Natural killer cell (primary cell): ENCODE data around the gene LRRC52. TPM values are rescaled to one million over a fixed set of nuclear protein-coding genes. Genes with fewer than 3 reads are reported as not detected.

ENCODE experiments used
- ATAC-seq, 3 donors: fragments of 150-1000 bp in 2 of 3; fragments of 200-7000 bp in 1 of 3; cut with Tn5 transposase; 1 replicate in 1 of 3; 2 replicates in 2 of 3; pipeline ENCODE4 v1.10.0; 2021; ENCODE audit warnings: mild to moderate bottlenecking in 2 of 3, moderate library complexity in 2 of 3
- DNase-seq, 2 donors: peaks; one replicate each; pipeline versions ENCODE4 v3.0.0 to v3.0.0-alpha.2; 2013 to 2021; ENCODE audit warnings: mixed read lengths in 1 of 2
- H3K27ac ChIP-seq: one replicate; pipeline ENCODE4 v1.5.1; 2013; ENCODE audit warnings: mild to moderate bottlenecking, low read length
- H3K27me3 ChIP-seq: one replicate; pipeline ENCODE4 v1.6.1; 2013; ENCODE audit warnings: low read length; ENCODE audit not compliant: control insufficient read depth, insufficient read depth
- H3K36me3 ChIP-seq: one replicate; pipeline ENCODE4 v1.6.1; 2013; ENCODE audit warnings: low read length; ENCODE audit not compliant: control insufficient read depth, insufficient read depth
- H3K4me1 ChIP-seq: one replicate; pipeline ENCODE4 v1.6.1; 2013; ENCODE audit warnings: low read length; ENCODE audit not compliant: control insufficient read depth, insufficient read depth
- H3K4me3 ChIP-seq: one replicate; pipeline ENCODE4 v1.5.1; 2013; ENCODE audit warnings: low read length
- H3K9me3 ChIP-seq: one replicate; pipeline ENCODE4 v1.6.1; 2013; ENCODE audit warnings: low read length; ENCODE audit not compliant: control insufficient read depth, insufficient read depth
- H3K27ac Mint-ChIP-seq, 2 donors: one replicate each; pipeline ENCODE4 v1.8.0; 2022; ENCODE audit warnings: mild to moderate bottlenecking in 2 of 2, mixed read lengths in 2 of 2, moderate library complexity in 1 of 2
- H3K27me3 Mint-ChIP-seq, 2 donors: one replicate each; pipeline ENCODE4 v1.8.0; 2022; ENCODE audit warnings: low read depth in 2 of 2, mixed read lengths in 2 of 2
- H3K36me3 Mint-ChIP-seq: one replicate; pipeline ENCODE4 v1.8.0; 2022; ENCODE audit warnings: mixed read lengths
- H3K4me1 Mint-ChIP-seq, 2 donors: one replicate each; pipeline ENCODE4 v1.8.0; 2022; ENCODE audit warnings: mixed read lengths in 2 of 2
- H3K4me3 Mint-ChIP-seq: one replicate; pipeline ENCODE4 v1.8.0; 2022; ENCODE audit warnings: mild to moderate bottlenecking, moderate library complexity, mixed read lengths
- H3K9me3 Mint-ChIP-seq, 2 donors: one replicate each; pipeline ENCODE4 v1.8.0; 2022; ENCODE audit warnings: mixed read lengths in 2 of 2
- CTCF ChIP-seq: fragments of 200-600 bp; IDR thresholded peaks from one replicate; pipeline ENCODE4 v1.8.0; 2022; ENCODE audit warnings: antibody characterized with exemption
- WGBS: methylation state at CpG from one replicate; pipeline ENCODE4 v1.1.7; 2013; ENCODE audit warnings: missing lambda C conversion rate; ENCODE audit not compliant: insufficient coverage; 5-methylcytosine and 5-hydroxymethylcytosine counted together
- intact Hi-C: fragments of 100-400 bp; cut with micrococcal nuclease; formaldehyde crosslinking; loops from one replicate; pipeline ENCODE4 v1.14.2; 2022
- total RNA-seq, 4 donors: library from RNA; stranded (reverse); fragments of 120-200 nt in 1 of 4; gene quantifications; one replicate each; pipeline versions ENCODE4 v1.2.3 to v1.2.4, GENCODE V29; 2013 to 2022

The LRRC52 gene
- total RNA-seq, 3 donors from 2014 or later (not counting 1 experiment from before 2014, with no cell fraction given): not detected

DNA sequence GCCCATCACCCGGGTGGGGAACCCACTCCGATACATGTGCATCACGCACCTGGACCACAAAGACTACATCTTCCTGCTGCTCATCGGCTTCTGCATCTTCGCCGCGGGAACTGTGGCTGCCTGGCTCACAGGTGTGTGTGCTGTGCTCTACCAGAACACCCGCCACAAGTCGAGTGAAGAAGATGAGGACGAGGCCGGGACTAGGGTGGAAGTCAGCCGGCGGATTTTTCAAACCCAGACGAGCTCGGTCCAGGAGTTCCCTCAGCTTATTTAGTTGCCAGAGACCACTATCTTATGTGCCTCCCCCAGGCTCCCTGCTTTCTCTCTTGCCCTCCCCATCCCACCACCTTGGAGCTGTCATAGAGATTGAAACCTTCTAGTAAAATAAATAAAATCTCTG, 19.8 kb downstream of the LRRC52 start:
- no peak for TF ChIP-seq CTCF
- Mint-ChIP-seq H3K4me3 (no peak overlapping the region), H3K4me1 (no peaks in the 10 kb centered on the region), H3K36me3 (no peaks in the 10 kb centered on the region), H3K27ac (no peak overlapping the region), H3K27me3 (peaks cover 28 to 57% of the 10 kb centered on the region in 2 donors), H3K9me3 (no peaks in the 10 kb centered on the region)
- no peaks in the 10 kb centered on the region for H3K9me3 ChIP-seq
- no peaks in the 10 kb centered on the region for H3K4me1 ChIP-seq
- H3K36me3 ChIP-seq: no peaks in the 10 kb centered on the region
- no peaks in the 10 kb centered on the region for H3K27me3 ChIP-seq
- intact Hi-C loops: no loop called here
- H3K4me3 ChIP-seq: no peak overlapping the region
- no peak overlapping the region for H3K27ac ChIP-seq
- WGBS: 88% methylated on average over 15 of the region's 15 CpGs
- ATAC-seq (no peak), DNase-seq (no peak)

DNA sequence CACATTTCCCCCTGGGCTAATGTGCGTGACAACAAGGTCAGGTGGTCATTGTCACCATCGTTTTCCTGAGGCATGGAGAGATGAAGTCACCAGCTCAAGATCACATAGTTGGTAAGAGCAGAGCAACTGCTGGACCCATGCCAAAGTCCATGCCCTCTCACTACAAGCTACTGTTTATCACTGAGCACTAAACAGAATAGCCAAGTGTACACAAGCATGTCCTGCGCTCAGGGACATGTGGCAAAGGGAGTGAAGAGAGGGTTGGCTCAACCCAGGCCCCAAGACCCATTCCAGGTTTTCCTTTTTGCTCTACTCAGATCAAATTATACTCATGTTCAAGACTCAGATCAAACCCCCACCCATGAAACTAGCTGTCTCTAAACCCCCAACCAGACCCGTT, 20.8 kb downstream of the LRRC52 start:
- Histone ChIP-seq H3K4me1 (no peaks in the 10 kb centered on the region), H3K9me3 (no peaks in the 10 kb centered on the region), H3K4me3 (no peak overlapping the region), H3K27me3 (no peaks in the 10 kb centered on the region), H3K27ac (no peak overlapping the region), H3K36me3 (no peaks in the 10 kb centered on the region)
- Mint-ChIP-seq H3K9me3 (no peaks in the 10 kb centered on the region), H3K36me3 (no peaks in the 10 kb centered on the region), H3K27me3 (peaks cover 29 to 58% of the 10 kb centered on the region in 2 donors), H3K4me1 (no peaks in the 10 kb centered on the region), H3K27ac (no peak overlapping the region), H3K4me3 (no peak overlapping the region)
- DNase-seq (no peak), ATAC-seq (no peak)
- intact Hi-C loops: no loop called here
- no peak for TF ChIP-seq CTCF
- WGBS: 74% methylated on average over 4 of the region's 4 CpGs

- Histone ChIP-seq H3K9me3 (no peaks in the 10 kb centered on the region), H3K36me3 (no peaks in the 10 kb centered on the region), H3K4me3 (no peak overlapping the region), H3K27me3 (no peaks in the 10 kb centered on the region), H3K4me1 (no peaks in the 10 kb centered on the region), H3K27ac (no peak overlapping the region)
- WGBS: 80% methylated on average over 4 of the region's 4 CpGs
- TF ChIP-seq CTCF: no peak
- intact Hi-C loops: no loop called here
- H3K27me3 Mint-ChIP-seq: peaks cover 32 to 45% of the 10 kb centered on the region in 2 donors
- H3K9me3 Mint-ChIP-seq: no peaks in the 10 kb centered on the region
- H3K4me1 Mint-ChIP-seq: no peaks in the 10 kb centered on the region
- no peaks in the 10 kb centered on the region for H3K36me3 Mint-ChIP-seq
- no peak overlapping the region for H3K4me3 Mint-ChIP-seq
- DNase-seq: no peak
- no peak for ATAC-seq
- H3K27ac Mint-ChIP-seq: no peak overlapping the region
Measured at GRCh38 chr1:165565751-165566490, 22.1 kb downstream of the LRRC52 start.

- Histone ChIP-seq H3K27ac (no peak overlapping the region), H3K4me1 (no peaks in the 10 kb centered on the region), H3K9me3 (no peaks in the 10 kb centered on the region), H3K4me3 (no peak overlapping the region), H3K27me3 (no peaks in the 10 kb centered on the region), H3K36me3 (no peaks in the 10 kb centered on the region)
- Mint-ChIP-seq H3K9me3 (no peaks in the 10 kb centered on the region), H3K27me3 (peaks cover 34 to 42% of the 10 kb centered on the region in 2 donors), H3K4me1 (no peaks in the 10 kb centered on the region), H3K4me3 (no peak overlapping the region), H3K27ac (no peak overlapping the region), H3K36me3 (no peaks in the 10 kb centered on the region)
- no peak for ATAC-seq
- no peak for TF ChIP-seq CTCF
- intact Hi-C loops: no loop called here
- no peak for DNase-seq
- WGBS: 50% methylated on average over 3 of the region's 3 CpGs
Measured at GRCh38 chr1:165570078-165570477, 26.3 kb downstream of the LRRC52 start.
